ENCODE data around the gene WDR93.

The WDR93 gene

DNA sequence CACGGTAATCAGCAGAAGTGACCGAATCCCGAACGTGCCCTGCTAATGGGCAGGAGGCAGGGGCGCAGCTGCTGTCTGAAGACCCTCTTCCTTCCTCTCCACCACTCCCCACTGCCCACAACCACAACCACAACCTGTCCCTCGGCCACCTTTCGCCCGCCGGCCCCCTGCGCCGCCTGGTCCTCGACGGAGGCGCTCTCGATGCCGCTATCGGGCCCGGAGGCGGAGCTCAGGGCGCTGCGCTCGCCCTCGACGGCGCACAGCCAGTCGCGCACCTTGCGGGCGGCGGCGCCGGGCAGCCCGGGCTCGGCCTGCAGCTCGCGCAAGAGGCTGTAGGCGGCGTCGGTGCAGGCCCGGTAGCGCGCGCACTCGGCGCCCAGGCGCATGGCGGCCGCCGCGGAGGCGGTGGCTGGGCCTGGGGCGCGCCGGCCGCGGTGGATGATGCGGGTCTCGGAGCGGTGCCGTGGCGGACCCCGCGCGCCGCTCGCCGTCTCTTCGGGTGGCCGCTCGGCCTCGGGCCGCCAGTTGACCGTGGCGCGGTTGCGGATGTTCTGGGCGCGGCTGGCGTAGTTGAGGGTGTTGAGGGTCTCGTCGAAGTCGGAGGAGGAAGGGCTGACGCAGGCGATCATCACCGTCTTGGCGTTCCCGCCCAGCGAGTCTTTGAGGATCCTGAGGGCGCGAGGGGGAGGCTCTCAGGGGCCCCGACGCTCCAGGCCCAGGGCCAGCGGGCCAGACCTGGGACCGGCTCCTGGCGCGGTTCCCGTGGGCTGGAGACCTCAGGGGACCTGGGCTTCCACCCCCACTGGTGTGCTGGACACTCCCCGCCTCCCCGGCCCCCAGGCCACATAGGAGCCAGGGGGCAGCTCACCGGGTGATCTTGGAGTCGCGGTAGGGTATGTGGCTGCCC lies 42.3 kb upstream of the WDR93 start:
- no peak overlapping the region for H3K4me3 ChIP-seq (ENCODE audit: low read depth, low read length)
- TF ChIP-seq, protein P1, sequence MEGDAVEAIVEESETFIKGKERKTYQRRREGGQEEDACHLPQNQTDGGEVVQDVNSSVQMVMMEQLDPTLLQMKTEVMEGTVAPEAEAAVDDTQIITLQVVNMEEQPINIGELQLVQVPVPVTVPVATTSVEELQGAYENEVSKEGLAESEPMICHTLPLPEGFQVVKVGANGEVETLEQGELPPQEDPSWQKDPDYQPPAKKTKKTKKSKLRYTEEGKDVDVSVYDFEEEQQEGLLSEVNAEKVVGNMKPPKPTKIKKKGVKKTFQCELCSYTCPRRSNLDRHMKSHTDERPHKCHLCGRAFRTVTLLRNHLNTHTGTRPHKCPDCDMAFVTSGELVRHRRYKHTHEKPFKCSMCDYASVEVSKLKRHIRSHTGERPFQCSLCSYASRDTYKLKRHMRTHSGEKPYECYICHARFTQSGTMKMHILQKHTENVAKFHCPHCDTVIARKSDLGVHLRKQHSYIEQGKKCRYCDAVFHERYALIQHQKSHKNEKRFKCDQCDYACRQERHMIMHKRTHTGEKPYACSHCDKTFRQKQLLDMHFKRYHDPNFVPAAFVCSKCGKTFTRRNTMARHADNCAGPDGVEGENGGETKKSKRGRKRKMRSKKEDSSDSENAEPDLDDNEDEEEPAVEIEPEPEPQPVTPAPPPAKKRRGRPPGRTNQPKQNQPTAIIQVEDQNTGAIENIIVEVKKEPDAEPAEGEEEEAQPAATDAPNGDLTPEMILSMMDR (IDR thresholded peaks at IDR 0.05; ENCODE audit: low read depth, low read length) = no peak

DNA sequence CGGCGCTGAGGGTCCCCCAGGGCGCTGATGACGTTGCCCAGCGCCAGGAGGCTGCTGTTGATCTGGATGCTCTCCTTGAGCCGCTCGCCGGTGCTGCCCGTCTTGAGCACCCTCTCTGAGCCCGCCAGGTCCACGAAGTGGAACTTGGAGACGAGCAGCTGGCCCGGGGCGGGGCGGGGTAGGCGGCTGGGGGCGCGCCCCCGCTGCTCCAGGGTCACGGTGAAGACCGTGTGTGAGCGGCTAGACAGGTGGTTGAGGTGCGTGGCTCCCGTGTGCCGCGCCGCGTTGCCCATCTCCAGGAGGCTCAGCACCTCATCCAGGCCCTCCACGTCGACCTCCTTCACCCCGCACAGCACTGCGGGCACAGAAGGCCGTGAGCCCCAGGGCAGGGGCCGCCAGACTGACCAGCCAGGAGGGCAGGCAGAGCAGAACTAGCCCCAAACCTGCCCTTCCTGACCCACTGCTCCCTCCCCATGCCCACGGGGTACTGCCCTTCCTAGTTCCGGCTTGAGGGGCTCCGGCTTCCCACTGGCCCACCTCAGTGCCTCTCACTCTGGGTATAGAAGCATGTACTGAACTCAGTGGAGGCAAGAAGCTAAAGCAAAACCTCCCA lies 41.5 kb upstream of the WDR93 start:
- no peak overlapping the region for H3K4me3 ChIP-seq (ENCODE audit: low read depth, low read length)
- TF ChIP-seq, protein P1 (IDR thresholded peaks at IDR 0.05; ENCODE audit: low read depth, low read length) = no peak

DNA sequence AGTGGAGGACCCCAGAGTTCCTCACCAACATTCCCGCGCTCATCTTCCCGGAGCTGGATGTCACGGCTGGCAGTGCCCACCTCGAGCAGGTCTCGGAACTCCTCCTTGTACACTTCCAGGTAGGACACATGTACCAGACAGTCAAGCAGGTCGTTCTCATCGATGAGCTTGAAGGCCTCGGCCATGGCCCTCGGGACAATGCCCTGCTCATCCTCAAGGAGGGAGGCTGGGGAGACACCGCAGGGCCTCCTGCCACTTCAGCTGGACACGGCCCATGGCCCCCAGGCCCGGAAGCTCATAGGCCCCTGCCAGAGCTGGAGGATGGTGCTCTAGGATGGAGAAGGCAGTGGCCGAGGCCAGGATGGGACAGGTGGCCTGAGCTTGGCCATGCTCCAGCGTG lies 40.9 kb upstream of the WDR93 start:
- TF ChIP-seq, protein P1 (IDR thresholded peaks at IDR 0.05; ENCODE audit: low read depth, low read length) = no peak
- no peak overlapping the region for H3K4me3 ChIP-seq (ENCODE audit: low read depth, low read length)

DNA sequence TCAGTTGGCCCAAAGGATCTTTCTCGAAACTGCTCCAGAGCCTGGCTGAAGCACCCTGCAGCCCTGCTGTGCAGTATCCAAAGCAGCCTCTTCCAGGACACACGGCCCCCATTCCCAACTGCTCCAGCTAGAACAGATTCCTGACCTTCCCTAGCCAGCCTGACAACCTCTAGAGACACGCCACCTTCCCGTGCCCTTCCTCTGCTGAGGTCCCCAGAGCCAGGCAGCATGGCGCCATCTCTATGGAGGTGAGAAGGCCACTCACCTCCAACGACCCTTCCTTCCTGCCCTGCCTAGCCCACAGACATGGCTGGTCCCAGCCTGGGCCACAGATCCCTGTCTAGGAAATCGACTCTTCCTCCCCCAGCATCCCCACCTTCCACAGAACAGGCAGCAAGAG lies 38.5 kb upstream of the WDR93 start:
- TF ChIP-seq, protein P1 (IDR thresholded peaks at IDR 0.05; ENCODE audit: low read depth, low read length) = no peak
- H3K4me3 ChIP-seq (ENCODE audit: low read depth, low read length) = no peak overlapping the region

DNA sequence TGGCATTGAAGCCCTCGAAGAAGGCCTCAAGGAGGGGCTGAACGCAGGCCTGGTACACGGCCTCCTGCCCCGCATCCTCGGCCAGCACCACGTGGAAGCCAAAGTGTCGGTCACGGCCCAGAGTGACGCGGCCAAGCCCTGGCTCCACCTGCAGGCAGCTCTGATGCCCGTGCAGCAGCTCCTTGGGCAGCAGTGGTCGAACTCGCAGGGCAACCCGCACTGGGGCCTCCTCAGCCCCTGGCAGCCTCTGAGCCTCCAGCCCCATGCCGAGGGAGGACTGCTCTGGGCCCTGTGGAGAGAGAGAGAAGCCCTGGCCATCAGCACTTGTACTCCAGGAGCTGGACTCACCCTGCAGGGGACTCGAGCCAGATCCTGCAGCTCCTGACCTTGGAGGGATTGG lies 37.9 kb upstream of the WDR93 start:
- no peak overlapping the region for H3K4me3 ChIP-seq (ENCODE audit: low read depth, low read length)
- TF ChIP-seq, protein P1 (IDR thresholded peaks at IDR 0.05; ENCODE audit: low read depth, low read length) = no peak

DNA sequence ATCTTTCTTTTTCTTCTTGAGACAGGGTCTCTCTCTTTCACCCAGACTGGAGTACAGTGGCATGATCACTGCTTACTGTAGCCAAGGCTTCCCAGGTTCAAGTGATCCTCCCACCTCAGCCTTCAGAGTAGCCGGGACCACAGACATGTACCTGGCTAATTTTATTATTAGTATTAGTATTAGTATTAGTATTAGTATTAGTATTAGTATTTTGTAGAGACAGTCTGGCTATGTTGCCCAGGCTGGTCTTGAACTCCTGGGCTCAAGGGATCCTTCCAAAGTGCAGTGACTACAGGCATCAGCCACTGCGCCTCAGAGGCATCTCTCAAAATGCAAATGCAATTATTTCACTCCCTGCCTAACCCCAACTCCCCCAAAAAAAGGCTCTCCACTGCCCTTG lies 37.0 kb upstream of the WDR93 start:
- TF ChIP-seq, protein P1 (IDR thresholded peaks at IDR 0.05; ENCODE audit: low read depth, low read length) = no peak
- H3K4me3 ChIP-seq (ENCODE audit: low read depth, low read length) = no peak overlapping the region

DNA sequence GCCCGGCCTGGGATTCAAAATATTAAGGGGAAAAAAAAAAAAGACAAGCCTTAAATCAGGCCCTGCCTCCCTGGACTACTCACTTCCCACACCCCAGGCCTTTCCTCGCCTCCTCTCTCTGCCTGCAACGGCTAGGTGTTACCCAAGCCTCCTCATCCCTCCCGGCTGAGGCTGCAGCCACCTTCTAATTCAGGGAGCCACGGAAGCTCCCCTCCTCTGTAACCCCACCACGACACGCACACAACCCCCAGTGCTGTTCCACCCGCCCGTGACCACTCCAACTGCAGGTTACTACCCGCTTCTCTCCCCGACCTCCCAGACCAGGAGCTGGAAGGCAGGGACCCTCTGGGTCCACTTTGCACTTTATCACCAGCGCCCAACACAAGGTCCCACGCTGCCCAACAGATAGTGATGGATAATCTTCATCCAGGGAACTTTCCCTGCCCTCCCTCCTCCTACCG lies 36.3 kb upstream of the WDR93 start:
- H3K4me3 ChIP-seq (ENCODE audit: low read depth, low read length) = peak overlapping the region; percentile 77
- TF ChIP-seq, protein P1 (IDR thresholded peaks at IDR 0.05; ENCODE audit: low read depth, low read length) = no peak
